GM21367 (cell line): ENCODE results near the gene CRHR2.

Experiments
- ATAC-seq: cut with Tn5 transposase; IDR thresholded peaks from one replicate; pipeline ENCODE4 v1.9.1; 2021; ENCODE audit not compliant: unreplicated experiment

The CRHR2 gene

GRCh38 chr7:30707391-30708357 lies 25.4 kb upstream of the CRHR2 start:
- ATAC-seq = no peak

- no peak for ATAC-seq
These were observed 24.7 kb upstream of the CRHR2 start for GRCh38 chr7:30706908-30707307.

GRCh38 chr7:30706316-30706715 lies 24.1 kb upstream of the CRHR2 start:
- ATAC-seq = no peak

GRCh38 chr7:30705596-30705995 lies 23.3 kb upstream of the CRHR2 start:
- ATAC-seq = no peak

- no peak for ATAC-seq
These were observed 22.8 kb upstream of the CRHR2 start for GRCh38 chr7:30705008-30705407.

- no peak for ATAC-seq
These were observed 21.5 kb upstream of the CRHR2 start for GRCh38 chr7:30703756-30704155.

- no peak for ATAC-seq
These were observed 19.9 kb upstream of the CRHR2 start for GRCh38 chr7:30702200-30702599.

- no peak for ATAC-seq
These were observed 18.7 kb upstream of the CRHR2 start for GRCh38 chr7:30700941-30701340.

- ATAC-seq = no peak
These were observed 17.6 kb upstream of the CRHR2 start for GRCh38 chr7:30699706-30700495.

- no peak for ATAC-seq
These were observed 16.2 kb upstream of the CRHR2 start for GRCh38 chr7:30698481-30698880.

GRCh38 chr7:30697719-30698460 lies 15.6 kb upstream of the CRHR2 start:
- ATAC-seq = no peak

- ATAC-seq = no peak
These were observed 12.8 kb upstream of the CRHR2 start for GRCh38 chr7:30694774-30695721.

GRCh38 chr7:30694218-30694745 lies 12.0 kb upstream of the CRHR2 start:
- no peak for ATAC-seq

- ATAC-seq = no peak
These were observed 10.6 kb upstream of the CRHR2 start for GRCh38 chr7:30692882-30693281.

- ATAC-seq = no peak
These were observed 10.2 kb upstream of the CRHR2 start for GRCh38 chr7:30692438-30692837.

GRCh38 chr7:30690011-30690410 lies 7.8 kb upstream of the CRHR2 start:
- ATAC-seq = no peak

- ATAC-seq = no peak
These were observed 6.5 kb upstream of the CRHR2 start for GRCh38 chr7:30688718-30689221.

- ATAC-seq = no peak
These were observed 5.3 kb upstream of the CRHR2 start for GRCh38 chr7:30687604-30688003.

GRCh38 chr7:30684351-30684750 lies 2.1 kb upstream of the CRHR2 start:
- ATAC-seq = no peak

- no peak for ATAC-seq
These were observed 1.6 kb upstream of the CRHR2 start for GRCh38 chr7:30683816-30684215.
